ENCODE measurements around the gene IL13RA2.

DNA sequence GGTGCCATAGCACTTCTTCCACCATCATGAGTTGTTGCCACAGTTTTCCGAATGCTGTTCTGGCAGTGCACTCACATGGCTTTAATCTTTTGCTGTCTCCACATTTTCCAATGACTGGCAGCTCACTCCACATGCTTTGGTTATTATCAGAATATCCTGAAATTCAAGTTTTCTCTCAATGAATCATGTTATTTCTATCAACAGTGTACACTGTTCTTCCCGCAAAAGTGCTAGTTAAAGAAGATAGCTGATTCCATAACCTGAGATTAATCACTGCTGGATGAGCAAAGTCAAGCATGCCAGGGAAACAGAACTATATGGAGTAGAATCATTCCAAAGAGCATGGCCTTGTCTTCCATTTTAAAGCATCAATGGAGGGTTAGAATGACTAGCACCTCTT lies 14.6 kb upstream of the IL13RA2 start:
- TF ChIP-seq CTCF (conservative IDR thresholded peaks at IDR 0.05; ENCODE audit: low read depth, low read length) (no peak), EZH2 (IDR thresholded peaks at IDR 0.05; ENCODE audit: low read length, unreplicated experiment) (no peak), EZH2phosphoT487 (IDR thresholded peaks at IDR 0.05; ENCODE audit: borderline replicate concordance, low read length) (no peak)
